GM13976 (cell line): Measurements from ENCODE around the gene BBC3.

Experiments
- DNase-seq: peaks from one replicate; pipeline ENCODE4 v3.0.0; 2012; ENCODE audit warnings: low spot score
- in situ Hi-C: fragments of 300-500 bp; cut with MboI; formaldehyde crosslinking; loops from one replicate; pipeline ENCODE4 v1.12.0; 2022; ENCODE audit warnings: low sequenced_read_pairs, mixed read lengths, inconsistent platforms; ENCODE audit not compliant: unreplicated experiment
- TF ChIP-seq, protein P1 (sequence below): IDR thresholded peaks from 2 replicates; pipeline ENCODE4 v1.5.1; 2012; ENCODE audit warnings: borderline replicate concordance, mild to moderate bottlenecking; ENCODE audit not compliant: insufficient read depth; ENCODE audit errors: extremely low read depth, missing control alignments, control extremely low read depth

BBC3 gene

DNA sequence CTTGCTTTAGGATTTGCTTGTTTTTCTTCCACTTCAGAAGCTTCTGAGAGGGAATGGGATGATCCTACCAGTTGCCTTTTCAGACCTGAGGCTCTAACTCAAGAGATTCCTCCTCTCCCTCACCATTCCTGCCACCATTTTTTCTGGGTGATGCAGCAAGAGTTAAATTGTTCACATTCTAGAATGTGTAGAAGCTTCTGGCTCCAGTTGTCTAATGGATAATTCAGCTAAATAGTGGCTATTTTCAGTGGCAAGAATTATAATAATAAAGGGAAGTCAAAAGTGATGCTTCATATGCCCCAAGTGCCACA, 20.9 kb downstream of the BBC3 start:
- in situ Hi-C loops: no loop called here
- TF ChIP-seq, protein P1, sequence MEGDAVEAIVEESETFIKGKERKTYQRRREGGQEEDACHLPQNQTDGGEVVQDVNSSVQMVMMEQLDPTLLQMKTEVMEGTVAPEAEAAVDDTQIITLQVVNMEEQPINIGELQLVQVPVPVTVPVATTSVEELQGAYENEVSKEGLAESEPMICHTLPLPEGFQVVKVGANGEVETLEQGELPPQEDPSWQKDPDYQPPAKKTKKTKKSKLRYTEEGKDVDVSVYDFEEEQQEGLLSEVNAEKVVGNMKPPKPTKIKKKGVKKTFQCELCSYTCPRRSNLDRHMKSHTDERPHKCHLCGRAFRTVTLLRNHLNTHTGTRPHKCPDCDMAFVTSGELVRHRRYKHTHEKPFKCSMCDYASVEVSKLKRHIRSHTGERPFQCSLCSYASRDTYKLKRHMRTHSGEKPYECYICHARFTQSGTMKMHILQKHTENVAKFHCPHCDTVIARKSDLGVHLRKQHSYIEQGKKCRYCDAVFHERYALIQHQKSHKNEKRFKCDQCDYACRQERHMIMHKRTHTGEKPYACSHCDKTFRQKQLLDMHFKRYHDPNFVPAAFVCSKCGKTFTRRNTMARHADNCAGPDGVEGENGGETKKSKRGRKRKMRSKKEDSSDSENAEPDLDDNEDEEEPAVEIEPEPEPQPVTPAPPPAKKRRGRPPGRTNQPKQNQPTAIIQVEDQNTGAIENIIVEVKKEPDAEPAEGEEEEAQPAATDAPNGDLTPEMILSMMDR: no peak
- no peak for DNase-seq

GRCh38 chr19:47209319-47210179, 21.4 kb downstream of the BBC3 start:
- no peak for DNase-seq
- in situ Hi-C loops: no loop called here
- TF ChIP-seq, protein P1: no peak

DNA sequence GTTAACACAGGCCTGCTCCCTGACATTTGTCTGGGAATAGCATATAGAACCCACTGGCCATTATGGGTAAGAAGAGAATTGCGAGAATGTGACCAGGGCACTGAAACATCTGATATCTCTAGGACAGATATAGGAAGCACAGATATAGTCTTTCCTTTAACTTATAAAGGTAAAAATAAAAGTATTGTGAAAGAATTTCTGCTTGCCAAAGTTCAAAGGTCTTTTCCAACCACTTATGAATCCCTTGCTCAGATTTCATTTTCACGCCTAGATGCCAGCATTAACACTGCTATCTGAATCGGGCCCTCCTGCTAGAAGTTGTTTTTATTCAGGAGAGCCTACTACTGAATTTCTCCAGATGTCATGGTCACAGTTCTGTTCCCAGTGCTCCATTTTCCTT, 27.7 kb downstream of the BBC3 start:
- in situ Hi-C loops: no loop called here
- TF ChIP-seq, protein P1: no peak
- no peak for DNase-seq

DNA sequence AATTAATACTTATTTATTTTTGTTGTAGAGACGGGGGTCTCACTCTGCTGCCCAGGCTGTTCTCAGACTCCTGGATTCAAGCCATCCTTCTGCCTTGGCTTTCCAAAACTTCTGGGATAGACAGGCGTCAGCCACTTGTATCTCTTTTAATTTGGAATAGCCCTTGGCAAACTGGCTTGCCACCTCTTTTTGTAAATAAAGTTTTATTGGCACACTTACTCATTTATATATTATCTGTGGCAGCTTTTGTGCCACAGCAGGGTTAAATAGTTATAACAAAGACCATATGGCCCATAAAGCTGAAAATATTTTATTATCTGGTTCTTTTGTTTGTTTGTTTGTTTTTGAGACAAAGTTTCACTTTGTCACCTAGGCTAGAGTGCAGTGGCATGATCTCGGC, 30.5 kb downstream of the BBC3 start:
- TF ChIP-seq, protein P1: no peak
- no peak for DNase-seq
- in situ Hi-C loops: no loop called here

- DNase-seq: no peak
- in situ Hi-C loops: no loop called here
- TF ChIP-seq, protein P1: no peak
Measured at GRCh38 chr19:47197141-47197540, 33.9 kb downstream of the BBC3 start.

DNA sequence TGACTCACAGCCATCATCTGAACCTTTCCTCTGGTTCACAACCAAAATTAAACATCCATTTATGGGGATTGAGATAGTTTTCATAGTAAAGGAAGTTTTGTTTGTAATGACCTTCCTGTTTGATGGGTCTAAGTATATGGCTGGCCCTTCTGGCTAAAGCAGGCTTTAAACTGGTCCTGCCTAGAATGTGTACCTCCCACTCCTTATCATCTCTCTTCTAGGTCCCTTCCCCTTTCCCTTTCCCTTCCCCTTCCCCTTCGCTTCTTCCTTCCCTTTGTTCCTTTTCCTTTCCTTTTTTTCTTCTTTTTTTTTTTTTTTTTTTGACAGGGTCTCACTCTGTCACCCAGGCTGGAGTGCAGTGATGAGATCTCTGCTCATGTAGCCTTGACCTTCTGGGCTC, 35.6 kb downstream of the BBC3 start:
- no peak for DNase-seq
- in situ Hi-C loops: no loop called here
- TF ChIP-seq, protein P1: no peak
